ENCODE results near the gene CD163L1. TPM values are rescaled to one million over a fixed set of nuclear protein-coding genes. Genes with fewer than 3 reads are reported as not detected.

Gene CD163L1
- total RNA-seq, 4 donors from 2014 or later = 0.20 to 6.4 (median 3.2) TPM

- H3K27ac ChIP-seq = no peak overlapping the region
- no peak for TF ChIP-seq POLR2AphosphoS5 (IDR thresholded peaks at IDR 0.05)
- no peak for TF ChIP-seq CTCF (IDR thresholded peaks at IDR 0.05)
- no peak for TF ChIP-seq EP300 (IDR thresholded peaks at IDR 0.05; ENCODE audit: low read depth)
- no peak for TF ChIP-seq POLR2A (IDR thresholded peaks at IDR 0.05)
- in situ Hi-C loops (cut with MboI; ENCODE audit: low pct_ligation_motif_present in 1 of 4, low pct_unique_long_range_greater_than_20kb in 1 of 4, low sequenced_read_pairs in 3 of 4) (no loop called here), intact Hi-C loops (cut with DNase I; ENCODE audit: low total_unique reads) (no loop called here)
- no peak overlapping the region for H3K4me3 ChIP-seq
- no peaks in the 10 kb centered on the region for H3K27me3 ChIP-seq
- 8 to 43% methylated on average over 1 of the region's 1 CpG for WGBS, 2 donors (ENCODE audit: low coverage in 1 of 2)
- H3K9me3 ChIP-seq = no peaks in the 10 kb centered on the region
- no peak for DNase-seq
- H3K36me3 ChIP-seq = no peaks in the 10 kb centered on the region
- H3K4me1 ChIP-seq = no peaks in the 10 kb centered on the region
Measured at GRCh38 chr12:7479771-7480170, 35.8 kb upstream of the CD163L1 start.

- intact Hi-C loops (cut with DNase I; ENCODE audit: low total_unique reads) (no loop called here), in situ Hi-C loops (cut with MboI; ENCODE audit: low pct_ligation_motif_present in 1 of 4, low pct_unique_long_range_greater_than_20kb in 1 of 4, low sequenced_read_pairs in 3 of 4) (no loop called here)
- Histone ChIP-seq H3K27ac (no peak overlapping the region), H3K36me3 (no peaks in the 10 kb centered on the region), H3K4me3 (no peak overlapping the region), H3K4me1 (no peaks in the 10 kb centered on the region), H3K9me3 (no peaks in the 10 kb centered on the region), H3K27me3 (no peaks in the 10 kb centered on the region)
- no peak for DNase-seq
- 90 to 100% methylated on average over 1 to 6 of the region's 6 CpGs for whole genome bisulfite sequencing, 2 donors (ENCODE audit: low coverage in 1 of 2)
- TF ChIP-seq POLR2AphosphoS5 (IDR thresholded peaks at IDR 0.05) (no peak), POLR2A (IDR thresholded peaks at IDR 0.05) (no peak)
Measured at GRCh38 chr12:7472060-7472459, 28.1 kb upstream of the CD163L1 start.

- intact Hi-C loops (cut with DNase I; ENCODE audit: low total_unique reads) (no loop called here), in situ Hi-C loops (cut with MboI; ENCODE audit: low pct_ligation_motif_present in 1 of 4, low pct_unique_long_range_greater_than_20kb in 1 of 4, low sequenced_read_pairs in 3 of 4) (loop anchor here in 1 of 4 donors (10.0 kb wide), 1 partner anchor 236 kb away; no protein-coding TSS in a partner anchor)
- WGBS, 2 donors (ENCODE audit: low coverage in 1 of 2) = 57 to 61% methylated on average over 4 to 7 of the region's 7 CpGs
- H3K4me1 ChIP-seq = no peaks in the 10 kb centered on the region
- no peaks in the 10 kb centered on the region for H3K27me3 ChIP-seq
- H3K9me3 ChIP-seq = no peaks in the 10 kb centered on the region
- H3K4me3 ChIP-seq = no peak overlapping the region
- peak; percentile 54 for DNase-seq
- no peaks in the 10 kb centered on the region for H3K36me3 ChIP-seq
- no peak overlapping the region for H3K27ac ChIP-seq
- no peak for TF ChIP-seq EP300 (IDR thresholded peaks at IDR 0.05; ENCODE audit: low read depth)
- peak; percentile 65 to 81 (median 74) for TF ChIP-seq CTCF (IDR thresholded peaks at IDR 0.05)
Measured at GRCh38 chr12:7460375-7461259, 16.7 kb upstream of the CD163L1 start.

GRCh38 chr12:7459973-7460372 lies 16.0 kb upstream of the CD163L1 start:
- H3K4me3 ChIP-seq = no peak overlapping the region
- intact Hi-C loops (cut with DNase I; ENCODE audit: low total_unique reads) (no loop called here), in situ Hi-C loops (cut with MboI; ENCODE audit: low pct_ligation_motif_present in 1 of 4, low pct_unique_long_range_greater_than_20kb in 1 of 4, low sequenced_read_pairs in 3 of 4) (loop anchor here in 3 of 4 donors (5.0 to 10.0 kb wide), 2 partner anchors 235 to 238 kb away; no protein-coding TSS in a partner anchor)
- no peaks in the 10 kb centered on the region for H3K9me3 ChIP-seq
- WGBS, 2 donors (ENCODE audit: low coverage in 1 of 2) = 81% methylated on average over 3 of the region's 3 CpGs; no CpG with 5 or more reads in 1 of the 2 donors
- H3K36me3 ChIP-seq = no peaks in the 10 kb centered on the region
- no peak for TF ChIP-seq POLR2AphosphoS5 (IDR thresholded peaks at IDR 0.05)
- no peak for DNase-seq
- no peaks in the 10 kb centered on the region for H3K27me3 ChIP-seq
- H3K27ac ChIP-seq = no peak overlapping the region
- no peaks in the 10 kb centered on the region for H3K4me1 ChIP-seq

- no peak for DNase-seq
- Histone ChIP-seq H3K27ac (no peak overlapping the region), H3K4me3 (no peak overlapping the region), H3K9me3 (no peaks in the 10 kb centered on the region), H3K27me3 (no peaks in the 10 kb centered on the region), H3K4me1 (no peaks in the 10 kb centered on the region), H3K36me3 (no peaks in the 10 kb centered on the region)
- TF ChIP-seq POLR2AphosphoS5 (IDR thresholded peaks at IDR 0.05) = no peak
- TF ChIP-seq CTCF (IDR thresholded peaks at IDR 0.05) = no peak
- TF ChIP-seq EP300 (IDR thresholded peaks at IDR 0.05; ENCODE audit: low read depth) = no peak
- no peak for TF ChIP-seq POLR2A (IDR thresholded peaks at IDR 0.05)
- intact Hi-C loops (cut with DNase I; ENCODE audit: low total_unique reads) = no loop called here
- in situ Hi-C loops (cut with MboI; ENCODE audit: low pct_ligation_motif_present in 1 of 4, low pct_unique_long_range_greater_than_20kb in 1 of 4, low sequenced_read_pairs in 3 of 4) = no loop called here
- WGBS, 2 donors (ENCODE audit: low coverage in 1 of 2) = 67 to 77% methylated on average over 3 of the region's 3 CpGs
Measured at GRCh38 chr12:7451756-7452155, 7.8 kb upstream of the CD163L1 start.

Data from transverse colon (tissue), 4 donors.